Head of caudate nucleus (tissue), 42 donors: ENCODE measurements around the gene CLDN7.

Source experiments
- DNase-seq, 42 donors: peaks; one replicate each; pipeline versions ENCODE4 v3.0.0 to v3.0.0-alpha.2; 2020 to 2021; ENCODE audit warnings: mixed read lengths in 7 of 42
- intact Hi-C: fragments of 100-400 bp; cut with DNase I; formaldehyde crosslinking; loops from one replicate; pipeline ENCODE4 v1.15.0; 2022

CLDN7 gene

DNA sequence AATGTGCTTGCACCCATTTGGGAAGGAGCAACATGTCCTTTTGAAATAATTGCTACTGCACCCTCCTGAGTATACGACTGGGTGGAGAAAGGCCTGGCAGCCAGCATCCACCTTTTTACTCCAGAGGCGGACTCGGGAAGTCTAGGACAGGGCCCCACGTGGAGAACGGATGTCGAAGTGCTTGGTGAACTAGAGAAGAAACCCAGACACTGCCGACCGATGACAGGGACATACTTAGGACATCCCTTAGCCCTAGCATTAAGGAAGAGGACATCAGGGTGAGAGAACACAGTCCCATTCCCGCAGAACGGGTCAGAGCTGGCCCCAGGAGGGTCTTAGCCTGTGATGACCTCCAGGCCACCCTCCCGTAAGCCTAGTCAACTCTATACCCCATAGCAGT lies 28.4 kb upstream of the CLDN7 start:
- intact Hi-C loops, result no loop called here
- DNase-seq, result no peak

DNA sequence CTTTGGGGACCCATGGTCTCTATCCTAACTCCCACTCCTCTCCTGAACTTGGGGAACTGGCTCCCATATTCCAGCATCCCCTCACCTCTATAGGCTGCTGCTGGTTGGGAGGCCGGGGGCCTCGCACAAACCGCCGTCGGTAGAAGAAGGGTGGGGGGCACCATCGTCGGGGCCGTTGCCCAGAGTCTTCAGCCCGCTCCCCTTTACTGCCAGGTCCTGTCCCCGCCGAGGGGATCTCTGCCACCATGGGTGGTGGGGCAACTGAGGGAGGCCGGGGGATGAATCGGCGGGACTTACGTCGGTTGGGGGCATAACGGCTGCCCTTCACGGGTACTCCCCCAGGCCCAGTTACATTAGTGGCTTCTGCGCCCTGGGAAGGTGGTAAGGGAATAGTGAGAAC lies 27.9 kb upstream of the CLDN7 start:
- intact Hi-C loops, result no loop called here
- DNase-seq, result no peak

DNA sequence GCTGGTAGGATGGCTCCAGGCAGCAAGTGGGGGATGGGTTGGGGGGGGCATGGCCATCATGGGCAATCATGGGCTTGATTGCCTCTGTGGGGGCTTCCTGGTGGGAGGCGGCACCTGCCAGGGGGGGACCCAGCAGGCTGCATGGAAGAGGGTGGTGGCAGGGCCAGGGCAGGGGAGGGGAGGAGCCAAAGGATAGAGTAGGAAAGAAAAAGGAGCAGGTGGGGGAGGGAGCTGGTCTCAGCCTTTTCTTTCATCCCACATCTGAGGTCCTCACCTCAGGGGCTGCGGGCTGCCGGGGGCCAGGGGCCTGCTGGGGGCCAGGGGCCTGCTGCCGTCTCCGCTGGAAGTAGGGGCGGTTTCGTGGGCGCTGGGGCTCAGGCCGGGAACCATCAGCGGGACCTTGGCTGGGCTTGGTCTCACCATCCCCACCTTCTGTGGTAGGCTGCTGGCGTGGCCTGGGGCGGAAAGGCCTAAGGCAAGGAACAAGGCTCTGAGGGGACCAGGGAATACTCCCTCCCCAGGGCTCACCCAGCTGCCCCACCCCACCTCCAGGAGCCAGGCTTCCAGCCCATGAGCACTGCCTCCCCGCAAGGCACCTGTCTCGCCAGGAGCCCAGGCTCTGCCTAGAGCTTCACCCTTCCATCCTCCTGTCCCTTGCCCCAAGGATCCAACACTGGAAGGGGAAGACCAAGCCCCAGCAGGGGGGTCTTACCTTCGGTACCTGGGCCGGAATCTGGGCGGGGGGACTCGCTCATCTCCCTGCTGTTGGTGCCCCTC lies 27.2 kb upstream of the CLDN7 start:
- intact Hi-C loops, result no loop called here
- no peak for DNase-seq

DNA sequence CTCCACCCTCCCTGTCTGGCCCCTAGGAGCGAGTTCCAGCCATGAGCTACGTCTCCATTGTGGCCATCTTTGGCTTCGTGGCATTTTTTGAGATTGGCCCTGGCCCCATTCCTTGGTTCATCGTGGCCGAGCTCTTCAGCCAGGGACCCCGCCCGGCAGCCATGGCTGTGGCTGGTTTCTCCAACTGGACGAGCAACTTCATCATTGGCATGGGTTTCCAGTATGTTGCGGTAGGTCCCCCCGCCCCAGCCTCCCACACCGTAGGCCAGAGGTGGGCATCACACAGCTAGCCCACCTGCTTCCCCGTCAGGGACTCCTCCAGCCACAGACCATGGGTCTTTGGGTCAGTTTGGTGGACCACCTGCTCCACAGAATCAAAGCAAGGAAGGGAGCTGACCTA lies 23.4 kb upstream of the CLDN7 start:
- intact Hi-C loops, result no loop called here
- no peak for DNase-seq

DNA sequence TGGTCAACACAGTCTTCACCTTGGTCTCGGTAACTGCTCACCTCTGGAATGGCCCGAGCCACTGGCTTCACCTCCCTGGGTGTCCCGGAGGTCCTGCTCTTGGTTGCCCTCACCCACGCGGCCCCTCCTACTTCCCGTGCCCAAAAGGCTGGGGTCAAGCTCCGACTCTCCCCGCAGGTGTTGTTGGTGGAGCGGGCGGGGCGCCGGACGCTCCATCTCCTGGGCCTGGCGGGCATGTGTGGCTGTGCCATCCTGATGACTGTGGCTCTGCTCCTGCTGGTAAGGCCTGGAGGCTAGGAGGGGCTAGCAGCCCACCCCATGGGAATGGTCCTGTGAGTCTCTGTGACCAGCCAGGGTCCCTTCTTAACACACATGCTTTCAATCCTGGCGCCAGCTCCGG lies 22.6 kb upstream of the CLDN7 start:
- no peak for DNase-seq
- intact Hi-C loops, result no loop called here

DNA sequence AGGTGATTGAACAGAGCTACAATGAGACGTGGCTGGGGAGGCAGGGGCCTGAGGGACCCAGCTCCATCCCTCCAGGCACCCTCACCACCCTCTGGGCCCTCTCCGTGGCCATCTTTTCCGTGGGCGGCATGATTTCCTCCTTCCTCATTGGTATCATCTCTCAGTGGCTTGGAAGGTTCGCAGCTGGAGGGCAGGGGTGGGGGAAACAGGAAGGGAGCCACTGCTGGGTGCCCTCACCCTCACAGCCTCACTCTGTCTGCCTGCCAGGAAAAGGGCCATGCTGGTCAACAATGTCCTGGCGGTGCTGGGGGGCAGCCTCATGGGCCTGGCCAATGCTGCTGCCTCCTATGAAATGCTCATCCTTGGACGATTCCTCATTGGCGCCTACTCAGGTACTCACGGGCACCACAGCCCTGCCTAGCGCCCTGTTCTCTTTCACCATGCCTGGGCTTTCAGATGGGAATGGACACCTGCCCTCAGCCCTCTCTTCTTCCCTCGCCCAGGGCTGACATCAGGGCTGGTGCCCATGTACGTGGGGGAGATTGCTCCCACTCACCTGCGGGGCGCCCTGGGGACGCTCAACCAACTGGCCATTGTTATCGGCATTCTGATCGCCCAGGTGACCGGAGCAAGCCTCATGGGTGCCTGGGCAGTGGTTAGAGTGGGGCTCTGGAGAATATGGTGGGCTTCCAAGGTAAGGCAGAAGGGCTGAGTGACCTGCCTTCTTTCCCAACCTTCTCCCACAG lies 21.4 kb upstream of the CLDN7 start:
- no peak for DNase-seq
- intact Hi-C loops, result no loop called here

DNA sequence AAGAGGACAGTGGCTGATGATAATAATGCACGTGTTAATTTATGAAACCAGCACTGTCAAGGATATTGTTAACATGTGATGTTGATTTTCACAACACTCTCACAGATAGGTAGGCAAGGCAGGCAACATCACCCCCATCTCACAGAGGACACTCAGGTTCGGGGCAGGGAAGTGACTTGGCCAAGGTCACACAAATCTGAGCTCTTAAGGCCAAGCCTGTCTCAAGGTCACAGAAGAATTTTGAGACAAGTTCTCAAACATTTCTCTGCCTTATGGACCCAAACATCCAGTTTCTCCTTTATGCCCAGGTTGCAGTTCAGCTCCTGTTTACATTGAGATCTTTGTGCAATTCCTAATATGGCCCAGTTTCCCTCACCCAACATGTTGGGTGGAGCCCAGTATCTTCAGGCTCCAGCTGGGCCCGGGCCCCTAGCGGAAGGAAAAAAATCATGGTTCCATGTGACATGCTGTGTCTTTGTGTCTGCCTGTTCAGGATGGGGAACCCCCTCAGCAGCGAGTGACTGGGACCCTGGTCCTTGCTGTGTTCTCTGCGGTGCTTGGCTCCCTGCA lies 20.6 kb upstream of the CLDN7 start:
- no peak for DNase-seq
- intact Hi-C loops, result no loop called here

DNA sequence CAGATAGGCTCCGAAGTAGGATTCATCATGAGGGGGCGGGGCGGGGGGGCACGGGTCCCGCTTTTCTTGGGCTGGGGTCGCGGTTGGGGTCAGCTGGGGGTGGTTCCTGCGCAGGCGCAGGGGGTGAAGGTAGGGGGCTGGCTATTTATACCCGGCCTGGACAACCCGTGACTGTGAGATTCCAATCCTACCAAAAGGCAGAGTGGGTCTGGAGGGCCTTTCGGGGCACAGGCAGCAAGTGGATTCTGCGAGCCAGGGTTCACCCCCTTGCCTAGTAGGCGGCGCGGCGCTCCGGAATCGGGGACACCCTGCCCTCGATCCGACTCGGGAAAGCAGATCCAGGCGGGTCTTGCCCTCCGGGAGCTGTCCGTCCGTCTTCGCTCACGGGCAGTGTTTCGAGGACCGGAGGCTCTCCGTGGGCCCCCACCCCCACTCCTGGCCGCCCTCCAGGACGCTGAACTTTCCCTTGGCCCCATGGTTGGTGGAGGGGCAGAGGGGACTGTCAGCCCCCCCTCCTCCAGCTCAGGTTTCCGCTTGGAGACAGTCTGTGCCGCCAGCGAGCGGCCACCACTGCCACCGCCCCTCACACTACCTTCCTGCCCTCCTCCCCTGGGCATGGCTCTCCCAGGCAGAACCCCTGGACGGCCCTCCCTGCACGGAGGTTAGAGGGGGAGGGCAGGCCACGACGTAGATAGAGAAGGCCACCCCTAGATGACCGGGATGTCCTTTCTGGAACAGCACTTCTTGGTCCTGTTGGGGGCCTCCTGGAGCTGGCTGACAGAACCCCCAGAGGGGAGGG lies 19.9 kb upstream of the CLDN7 start:
- DNase-seq, result no peak
- intact Hi-C loops, result no loop called here

DNA sequence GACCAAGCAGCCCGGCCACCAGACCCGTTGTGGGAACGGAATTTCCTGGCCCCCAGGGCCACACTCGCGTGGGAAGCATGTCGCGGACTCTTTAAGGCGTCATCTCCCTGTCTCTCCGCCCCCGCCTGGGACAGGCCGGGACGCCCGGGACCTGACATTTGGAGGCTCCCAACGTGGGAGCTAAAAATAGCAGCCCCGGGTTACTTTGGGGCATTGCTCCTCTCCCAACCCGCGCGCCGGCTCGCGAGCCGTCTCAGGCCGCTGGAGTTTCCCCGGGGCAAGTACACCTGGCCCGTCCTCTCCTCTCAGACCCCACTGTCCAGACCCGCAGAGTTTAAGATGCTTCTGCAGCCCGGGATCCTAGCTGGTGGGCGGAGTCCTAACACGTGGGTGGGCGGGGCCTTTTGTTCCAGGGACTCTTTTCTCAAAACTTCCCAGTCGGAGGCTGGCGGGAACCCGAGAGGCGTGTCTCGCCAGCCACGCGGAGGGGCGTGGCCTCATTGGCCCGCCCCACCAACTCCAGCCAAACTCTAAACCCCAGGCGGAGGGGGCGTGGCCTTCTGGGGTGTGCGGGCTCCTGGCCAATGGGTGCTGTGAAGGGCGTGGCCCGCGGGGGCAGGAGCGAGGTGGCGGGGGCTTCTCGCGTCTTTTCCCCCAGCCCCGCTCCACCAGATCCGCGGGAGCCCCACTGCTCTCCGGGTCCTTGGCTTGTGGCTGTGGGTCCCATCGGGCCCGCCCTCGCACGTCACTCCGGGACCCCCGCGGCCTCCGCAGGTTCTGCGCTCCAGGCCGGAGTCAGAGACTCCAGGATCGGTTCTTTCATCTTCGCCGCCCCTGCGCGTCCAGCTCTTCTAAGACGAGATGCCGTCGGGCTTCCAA lies 19.0 kb upstream of the CLDN7 start, which contains the start of gene SLC2A4:
TSS of gene SLC2A4 (plus strand) at position 645 of the 879 bp plus-strand sequence. CDS start at position 862, 217 bp downstream.
- intact Hi-C loops, result no loop called here
- DNase-seq, result peak; percentile 64 to 89 (median 80)

DNA sequence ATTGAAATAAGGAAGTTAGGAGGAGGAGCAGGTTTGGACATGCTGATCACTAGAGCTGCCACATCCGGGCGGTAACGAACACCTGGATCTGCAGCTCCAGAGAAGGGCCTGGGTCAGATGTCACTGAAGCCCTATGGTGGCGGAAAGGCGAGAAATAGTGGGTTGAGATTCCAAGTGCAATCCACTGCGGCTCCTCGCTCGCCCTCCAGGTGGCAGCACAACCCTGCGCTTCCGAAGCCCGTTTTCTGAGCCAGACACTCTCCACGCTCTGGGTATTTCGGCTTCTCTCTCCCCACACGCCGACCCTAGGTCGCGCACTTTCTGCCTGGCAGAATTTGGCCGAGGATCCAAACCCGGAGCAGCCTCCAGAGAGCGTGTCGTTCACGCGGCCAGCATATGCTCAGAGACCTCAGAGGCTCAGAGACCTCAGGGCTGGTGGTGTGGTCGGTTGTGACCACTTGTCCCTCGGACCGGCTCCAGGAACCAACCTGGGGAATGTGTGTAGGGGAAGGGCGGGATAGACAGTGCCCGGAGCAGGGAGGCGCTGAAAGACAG lies 18.3 kb upstream of the CLDN7 start:
- intact Hi-C loops, result no loop called here
- DNase-seq, result peak; percentile 66 to 93 (median 86)

DNA sequence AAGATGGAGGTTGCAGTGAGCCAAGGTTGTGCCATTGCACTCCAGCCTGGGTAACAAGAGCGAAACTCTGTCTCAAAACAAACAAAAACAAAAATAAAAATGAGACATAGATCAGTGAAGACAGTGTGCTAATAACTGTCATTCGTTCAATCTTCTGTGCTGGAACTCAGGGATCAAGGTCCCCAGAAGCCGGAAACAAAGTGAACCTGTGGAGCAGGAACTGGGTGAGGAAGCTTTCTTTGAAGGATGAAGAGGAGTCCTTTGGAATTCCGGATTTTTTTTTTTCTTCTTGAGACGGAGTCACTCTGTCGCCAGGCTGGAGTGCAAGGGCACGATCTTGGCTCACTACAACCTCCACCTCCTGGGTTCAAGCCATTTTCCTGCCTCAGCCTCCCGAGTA lies 17.2 kb upstream of the CLDN7 start:
- intact Hi-C loops, result no loop called here
- no peak for DNase-seq

DNA sequence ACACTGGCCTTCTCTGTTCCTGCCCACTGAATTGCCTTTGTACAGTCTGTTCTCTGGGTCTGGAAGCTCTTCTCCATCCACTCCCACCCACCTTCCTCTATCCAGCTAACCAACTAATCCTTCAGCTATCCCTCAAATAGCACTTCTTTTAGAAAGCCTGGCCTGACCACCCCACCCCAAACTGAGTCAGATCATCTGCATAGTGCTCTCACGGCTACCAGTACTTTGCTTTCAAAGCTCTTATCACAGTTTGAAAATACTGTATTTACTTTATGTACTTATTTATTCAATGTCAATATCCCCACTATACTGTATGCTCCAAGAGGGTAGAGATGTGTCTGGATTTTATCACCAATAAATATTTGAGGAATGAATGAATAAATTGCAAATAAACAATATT lies 4.5 kb upstream of the CLDN7 start:
- DNase-seq, result no peak
- intact Hi-C loops, result no loop called here

DNA sequence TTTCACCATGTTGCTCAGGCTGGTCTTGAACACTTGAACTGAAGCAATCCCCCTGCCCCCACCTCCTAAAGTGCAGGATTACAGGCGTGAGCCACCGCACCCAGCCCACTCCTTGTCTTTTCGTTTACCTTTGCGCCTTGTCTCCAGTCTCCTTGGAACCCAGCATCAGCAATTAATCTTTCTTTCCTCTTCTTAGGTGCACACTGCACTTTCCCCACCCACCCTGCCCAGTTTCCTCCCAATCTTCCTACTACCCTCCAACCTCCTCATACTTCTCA lies 1.5 kb upstream of the CLDN7 start:
- intact Hi-C loops, result no loop called here
- DNase-seq, result no peak

DNA sequence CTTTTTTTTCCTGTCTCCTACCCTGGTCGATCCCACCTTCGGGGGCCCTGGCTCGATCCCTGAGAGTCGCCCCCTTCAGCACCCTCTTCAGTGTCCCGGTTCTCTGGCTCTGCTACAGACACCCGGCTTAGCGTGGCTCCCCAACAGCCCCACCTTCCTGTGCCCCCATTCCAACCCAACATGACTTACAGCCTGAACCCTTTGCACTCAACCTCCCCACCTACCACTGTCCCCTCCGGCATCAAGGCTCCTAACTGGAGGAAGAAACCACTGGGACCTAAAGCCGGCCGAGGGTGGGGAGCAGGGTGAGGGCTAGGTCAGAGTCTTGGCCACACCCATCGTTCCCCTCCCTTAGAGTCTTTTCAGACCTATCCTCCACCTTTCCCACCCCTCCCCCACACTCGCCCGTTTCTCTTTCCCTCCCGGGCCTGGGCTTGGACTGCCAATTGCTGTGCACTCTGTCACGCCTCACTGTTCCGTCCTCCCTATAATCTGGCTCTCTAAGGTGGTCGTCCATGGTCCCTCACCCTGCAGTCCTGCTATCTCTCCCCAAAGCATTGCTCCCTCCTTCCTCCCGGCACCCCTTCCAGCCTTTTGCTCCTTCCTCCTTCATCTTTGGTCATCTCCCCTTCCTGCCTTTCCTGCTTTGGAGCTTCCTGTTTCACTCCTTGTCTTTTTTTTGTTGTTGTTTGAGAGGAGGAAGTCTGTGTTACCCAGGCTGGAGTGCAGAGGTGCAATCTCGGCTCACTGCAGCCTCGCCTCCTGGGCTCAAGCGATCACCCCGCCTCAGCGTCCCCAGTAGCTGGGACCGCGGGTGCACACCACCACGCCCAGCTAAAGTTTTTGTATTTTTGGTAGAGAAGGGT lies 890 bp upstream of the CLDN7 start:
- no peak for DNase-seq
- intact Hi-C loops, result no loop called here

DNA sequence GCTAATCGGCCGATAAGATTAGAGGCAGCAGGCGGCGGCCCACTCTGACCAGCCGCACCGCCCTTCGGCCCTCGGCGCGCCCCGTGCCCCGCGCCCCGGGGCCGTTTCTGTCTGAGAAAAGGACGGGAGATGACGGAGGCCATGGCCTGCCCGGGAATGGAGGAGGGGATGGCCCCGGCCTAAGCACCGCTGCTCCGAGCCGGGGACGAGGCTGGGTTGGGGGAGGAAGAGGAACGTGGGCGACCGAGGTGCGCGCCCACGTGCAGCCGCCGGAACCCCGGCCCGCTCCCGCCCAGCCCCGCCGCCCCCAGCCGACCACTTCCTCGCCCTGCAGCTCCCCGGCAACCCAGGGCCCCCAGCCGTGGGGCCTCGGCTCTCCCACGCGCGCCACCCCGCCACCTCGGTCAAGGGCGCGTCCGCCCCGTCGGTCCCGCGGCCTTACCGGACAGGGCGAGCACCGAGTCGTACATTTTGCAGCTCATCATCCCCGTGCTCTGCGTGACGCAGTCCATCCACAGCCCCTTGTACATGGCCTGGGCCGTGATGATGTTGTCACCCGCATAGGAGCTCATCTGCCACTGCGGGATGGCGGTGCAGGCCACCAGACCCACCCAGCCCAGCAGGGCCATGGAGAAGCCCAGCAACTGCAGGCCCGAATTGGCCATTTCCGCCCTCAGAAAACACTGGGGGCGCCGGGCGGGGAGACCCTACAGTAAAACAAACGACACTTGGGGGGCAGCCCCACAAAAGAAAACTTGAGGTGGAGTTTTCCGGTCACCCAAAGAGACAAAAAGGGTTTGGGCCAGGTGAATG lies 693 bp downstream of the CLDN7 start:
- DNase-seq, result no peak
- intact Hi-C loops, result no loop called here

DNA sequence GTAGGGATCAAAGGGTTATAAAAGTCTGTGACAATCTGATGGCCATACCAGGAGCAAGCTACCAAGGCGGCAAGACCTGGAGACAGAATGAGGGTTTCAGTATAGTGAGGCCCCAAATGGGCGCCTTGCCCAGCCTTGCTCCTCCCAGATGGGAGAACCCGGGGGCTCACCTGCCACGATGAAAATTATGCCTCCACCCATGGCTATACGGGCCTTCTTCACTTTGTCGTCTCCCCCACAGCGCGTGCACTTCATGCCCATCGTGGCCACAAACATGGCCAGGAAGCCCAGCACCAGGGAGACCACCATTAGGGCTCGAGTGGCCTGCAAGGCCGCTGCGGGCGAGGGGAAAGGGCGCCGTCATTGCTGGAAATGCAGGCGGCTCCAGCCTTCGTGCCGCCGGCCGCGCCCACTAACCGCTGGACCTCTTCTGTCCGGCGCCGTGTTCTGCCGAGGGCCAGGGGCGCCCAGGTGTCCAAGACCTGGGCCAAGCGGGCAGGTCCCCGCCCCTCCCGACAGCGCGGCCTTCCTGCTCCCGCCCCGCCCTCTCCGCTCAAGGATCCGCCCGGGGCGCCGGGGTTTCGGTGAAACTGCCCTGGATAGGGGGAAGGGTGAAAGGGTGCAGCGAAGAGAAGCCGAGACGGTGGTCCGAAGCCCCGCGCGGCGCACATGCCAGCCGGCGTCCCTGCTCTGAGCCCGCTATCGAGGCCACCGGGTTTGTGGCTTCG lies 1.5 kb downstream of the CLDN7 start:
- intact Hi-C loops, result no loop called here
- DNase-seq, result peak in 1 of 42 donors; percentile 23
